Bronchial epithelial cell (primary cell): Measurements from ENCODE around the gene ATG4B. TPM values are rescaled to one million over a fixed set of nuclear protein-coding genes. Genes with fewer than 3 reads are reported as not detected.

Source experiments
- DNase-seq: peaks from one replicate; pipeline ENCODE4 v3.0.0-alpha.2; 2010; ENCODE audit warnings: low read depth
- FAIRE-seq: peaks from 2 replicates; lab custom pipeline; 2011; peaks lifted over from hg19 to GRCh38; lab: Jason Lieb, UNC
- H3K27me3 ChIP-seq: 2 replicates; pipeline ENCODE4 v1.5.1; 2011; ENCODE audit warnings: low read length; ENCODE audit not compliant: control insufficient read depth, insufficient read depth
- H3K36me3 ChIP-seq: 2 replicates; pipeline ENCODE4 v1.5.1; 2011; ENCODE audit warnings: low read length; ENCODE audit not compliant: control insufficient read depth, insufficient read depth
- H3K4me3 ChIP-seq: 2 replicates; pipeline ENCODE4 v1.5.1; 2011; ENCODE audit warnings: mild to moderate bottlenecking, low read depth, low read length, control low read depth
- total RNA-seq: library from RNA; depleted of rRNA; stranded (reverse); fragments of >200 nt; gene quantifications from 2 replicates; pipeline ENCODE4 v1.2.1, GENCODE V29; 2014
- TF ChIP-seq, protein P1 (sequence below): IDR thresholded peaks from 2 replicates; pipeline ENCODE4 v1.5.1; 2011; ENCODE audit warnings: mild to moderate bottlenecking, moderate library complexity, low read length, control low read depth, inconsistent platforms; ENCODE audit not compliant: insufficient read depth, severe bottlenecking

The ATG4B gene
- total RNA-seq, 1 donor from 2014 or later = 51.3 TPM

DNA sequence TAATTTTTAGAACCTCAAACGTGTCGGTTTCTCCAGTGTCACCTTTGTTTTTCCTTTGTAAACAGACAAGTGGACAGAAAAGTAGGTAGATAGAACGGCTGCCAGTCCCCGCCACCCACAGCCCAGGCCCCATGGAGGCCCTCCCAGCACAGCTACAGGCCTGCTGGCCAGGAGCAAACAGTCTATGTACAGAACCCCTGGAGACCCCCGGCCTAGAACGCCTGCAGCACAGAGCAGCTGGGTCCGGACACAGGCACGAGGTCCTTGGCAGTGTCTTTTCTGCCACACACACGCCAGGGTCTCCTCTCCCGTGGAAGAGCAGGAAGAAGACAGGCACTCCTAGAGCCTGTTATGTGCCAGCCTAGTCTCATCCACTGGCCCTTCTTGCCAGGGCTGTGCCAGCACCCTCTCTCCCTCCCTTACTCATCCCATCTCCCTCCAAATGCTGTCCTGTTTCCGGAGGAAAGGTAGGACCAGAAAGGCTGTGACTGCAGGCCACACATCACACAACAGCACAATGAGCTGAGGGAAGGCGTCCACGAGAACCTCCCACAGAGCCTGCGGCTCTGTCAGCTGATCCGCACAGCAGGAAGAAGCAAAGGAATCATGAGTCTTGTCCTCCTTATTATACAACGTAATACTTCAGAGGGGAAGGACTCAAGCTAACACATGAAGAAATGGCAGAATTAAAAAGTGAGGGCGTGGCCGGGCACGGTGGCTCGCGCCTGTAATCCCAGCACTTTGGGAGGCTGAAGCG lies 41.5 kb downstream of the ATG4B start:
- Histone ChIP-seq H3K4me3 (no peak overlapping the region), H3K36me3 (peaks cover 19% of the 10 kb centered on the region), H3K27me3 (no peaks in the 10 kb centered on the region)
- TF ChIP-seq, protein P1, sequence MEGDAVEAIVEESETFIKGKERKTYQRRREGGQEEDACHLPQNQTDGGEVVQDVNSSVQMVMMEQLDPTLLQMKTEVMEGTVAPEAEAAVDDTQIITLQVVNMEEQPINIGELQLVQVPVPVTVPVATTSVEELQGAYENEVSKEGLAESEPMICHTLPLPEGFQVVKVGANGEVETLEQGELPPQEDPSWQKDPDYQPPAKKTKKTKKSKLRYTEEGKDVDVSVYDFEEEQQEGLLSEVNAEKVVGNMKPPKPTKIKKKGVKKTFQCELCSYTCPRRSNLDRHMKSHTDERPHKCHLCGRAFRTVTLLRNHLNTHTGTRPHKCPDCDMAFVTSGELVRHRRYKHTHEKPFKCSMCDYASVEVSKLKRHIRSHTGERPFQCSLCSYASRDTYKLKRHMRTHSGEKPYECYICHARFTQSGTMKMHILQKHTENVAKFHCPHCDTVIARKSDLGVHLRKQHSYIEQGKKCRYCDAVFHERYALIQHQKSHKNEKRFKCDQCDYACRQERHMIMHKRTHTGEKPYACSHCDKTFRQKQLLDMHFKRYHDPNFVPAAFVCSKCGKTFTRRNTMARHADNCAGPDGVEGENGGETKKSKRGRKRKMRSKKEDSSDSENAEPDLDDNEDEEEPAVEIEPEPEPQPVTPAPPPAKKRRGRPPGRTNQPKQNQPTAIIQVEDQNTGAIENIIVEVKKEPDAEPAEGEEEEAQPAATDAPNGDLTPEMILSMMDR = no peak
- FAIRE-seq (no peak), DNase-seq (no peak)

DNA sequence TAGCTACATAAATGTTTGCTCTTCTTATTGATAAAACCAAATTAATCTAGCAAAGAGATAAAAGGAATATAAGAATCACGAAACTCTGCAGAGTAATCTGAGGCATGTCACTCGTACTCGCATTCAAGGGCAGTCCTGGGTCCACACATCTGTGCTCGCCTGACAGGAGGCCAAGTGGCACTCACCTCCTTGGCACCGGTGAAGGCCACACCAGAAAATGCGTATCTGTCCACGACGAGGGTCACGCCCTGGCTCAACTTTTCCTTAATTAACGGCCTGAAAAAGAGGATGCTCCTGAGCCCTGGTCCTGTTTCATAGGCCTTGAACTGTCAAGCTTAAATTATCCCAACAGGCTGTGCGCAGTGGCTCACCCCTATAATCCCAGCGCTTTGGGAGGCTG lies 42.6 kb downstream of the ATG4B start:
- Histone ChIP-seq H3K36me3 (peaks cover 19% of the 10 kb centered on the region), H3K27me3 (no peaks in the 10 kb centered on the region), H3K4me3 (no peak overlapping the region)
- TF ChIP-seq, protein P1 = no peak
- DNase-seq (no peak), FAIRE-seq (no peak)

DNA sequence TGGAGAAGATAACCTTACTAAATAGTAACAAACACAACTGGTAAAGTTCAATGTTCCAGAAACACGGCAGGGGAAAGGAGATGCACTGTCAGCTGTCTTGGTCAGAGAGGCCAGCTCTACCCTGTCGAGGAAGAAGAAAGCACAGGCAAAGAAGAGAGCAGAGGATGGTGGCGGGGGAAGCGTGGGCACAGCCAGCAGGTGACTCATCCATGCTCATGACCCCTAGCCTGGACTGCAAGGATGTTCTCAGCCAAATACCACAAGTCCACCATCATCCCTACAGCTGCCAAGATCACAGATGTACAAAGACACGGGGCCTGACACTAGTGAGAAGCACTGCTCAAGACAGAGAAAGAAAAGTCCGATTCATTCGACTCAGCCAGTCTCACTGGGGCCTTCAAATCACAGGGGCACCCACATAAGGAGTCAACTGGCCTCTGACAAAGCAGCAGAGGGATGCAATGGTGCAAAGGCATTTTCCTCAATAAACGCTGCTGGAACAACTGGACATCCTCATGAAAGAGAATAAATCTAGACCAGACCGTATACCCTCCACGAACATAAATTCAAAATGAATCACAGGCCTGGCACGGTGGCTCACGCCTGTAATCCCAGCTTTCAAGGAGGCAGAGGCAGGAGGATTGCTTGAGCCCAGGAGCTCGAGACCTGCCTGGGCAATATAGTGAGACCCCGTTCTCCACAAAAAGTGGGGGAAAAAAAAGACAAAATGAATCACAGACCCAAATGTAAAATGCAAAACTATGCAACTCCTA lies 43.5 kb downstream of the ATG4B start:
- TF ChIP-seq, protein P1 = no peak
- Histone ChIP-seq H3K36me3 (peaks cover 20% of the 10 kb centered on the region), H3K4me3 (no peak overlapping the region), H3K27me3 (no peaks in the 10 kb centered on the region)
- no peak for FAIRE-seq
- DNase-seq = peak; percentile 37

DNA sequence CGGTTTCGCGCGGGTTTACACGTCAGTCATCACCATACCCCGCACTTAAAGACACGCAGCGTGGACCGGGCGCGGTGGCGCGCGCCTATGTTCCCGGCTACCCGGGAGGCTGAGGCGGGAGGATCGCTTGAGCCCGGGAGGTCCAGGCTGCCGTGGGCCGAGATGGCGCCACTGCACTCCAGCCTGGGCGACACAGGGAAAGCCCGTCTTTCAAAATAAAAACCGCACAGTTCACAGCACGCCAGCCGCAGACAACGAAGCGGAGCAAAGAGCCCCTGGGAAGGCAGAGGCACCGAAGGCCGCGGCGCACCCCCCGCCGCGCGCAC lies 48.8 kb downstream of the ATG4B start:
- H3K36me3 ChIP-seq = peaks cover 11% of the 10 kb centered on the region
- peak overlapping the region; percentile 50 for H3K4me3 ChIP-seq
- FAIRE-seq (no peak), DNase-seq (no peak)
- no peaks in the 10 kb centered on the region for H3K27me3 ChIP-seq
- TF ChIP-seq, protein P1 = no peak

DNA sequence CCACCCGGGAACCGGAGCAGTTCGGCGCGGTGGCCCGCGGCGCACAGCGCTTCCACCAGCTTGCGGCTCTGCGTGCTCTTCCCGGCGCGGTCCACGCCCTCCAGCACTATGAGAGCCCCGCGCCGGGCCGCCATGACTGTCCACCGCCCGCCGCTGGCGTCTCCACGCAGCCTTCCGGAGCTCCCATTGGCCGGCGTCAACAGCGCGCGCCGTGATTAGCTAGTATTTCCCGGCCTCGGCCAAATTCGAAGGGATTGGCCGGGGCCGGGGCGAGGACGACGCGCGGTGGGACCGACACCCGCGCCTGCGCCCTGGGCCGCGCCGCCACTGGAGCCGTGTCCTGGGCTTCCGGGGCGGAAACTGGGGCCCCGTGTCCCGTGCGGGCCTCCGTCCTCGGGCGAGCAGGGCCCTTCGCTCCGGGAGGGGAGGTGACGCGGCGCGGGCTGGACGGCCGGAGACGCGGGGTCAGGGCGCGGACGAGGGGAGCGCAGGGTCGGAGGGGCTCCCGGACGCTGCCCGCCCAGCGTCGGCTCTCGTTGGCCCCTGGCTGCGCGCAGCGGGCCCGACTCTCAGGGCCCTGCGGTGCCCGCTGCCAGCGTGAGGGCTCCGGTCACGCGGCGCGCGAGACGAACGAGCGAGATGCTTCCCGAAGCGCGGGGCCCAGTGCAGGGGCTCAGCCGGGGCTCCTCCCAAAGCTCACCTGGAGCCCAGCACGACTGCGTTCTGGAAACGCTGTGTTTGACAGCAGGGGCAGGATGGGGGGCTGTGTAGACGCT lies 49.3 kb downstream of the ATG4B start, which contains the start of gene DTYMK:
DTYMK (minus strand) TSS at position 166 of the 776 bp plus-strand sequence; CDS start at position 134, 32 bp downstream.
- H3K36me3 ChIP-seq = peaks cover 15% of the 10 kb centered on the region
- DNase-seq (peak; percentile 84), FAIRE-seq (no peak)
- peak within 1 kb of the TSS; percentile 50 for H3K4me3 ChIP-seq
- TF ChIP-seq, protein P1 = no peak
- no peaks in the 10 kb centered on the region for H3K27me3 ChIP-seq
